GM19395 (cell line): ENCODE data around the gene ZBTB21.

Source experiments
- ATAC-seq: cut with Tn5 transposase; IDR thresholded peaks from one replicate; pipeline ENCODE4 v1.9.1; 2021; ENCODE audit warnings: mild to moderate bottlenecking, moderate library complexity; ENCODE audit not compliant: unreplicated experiment

Gene ZBTB21

DNA sequence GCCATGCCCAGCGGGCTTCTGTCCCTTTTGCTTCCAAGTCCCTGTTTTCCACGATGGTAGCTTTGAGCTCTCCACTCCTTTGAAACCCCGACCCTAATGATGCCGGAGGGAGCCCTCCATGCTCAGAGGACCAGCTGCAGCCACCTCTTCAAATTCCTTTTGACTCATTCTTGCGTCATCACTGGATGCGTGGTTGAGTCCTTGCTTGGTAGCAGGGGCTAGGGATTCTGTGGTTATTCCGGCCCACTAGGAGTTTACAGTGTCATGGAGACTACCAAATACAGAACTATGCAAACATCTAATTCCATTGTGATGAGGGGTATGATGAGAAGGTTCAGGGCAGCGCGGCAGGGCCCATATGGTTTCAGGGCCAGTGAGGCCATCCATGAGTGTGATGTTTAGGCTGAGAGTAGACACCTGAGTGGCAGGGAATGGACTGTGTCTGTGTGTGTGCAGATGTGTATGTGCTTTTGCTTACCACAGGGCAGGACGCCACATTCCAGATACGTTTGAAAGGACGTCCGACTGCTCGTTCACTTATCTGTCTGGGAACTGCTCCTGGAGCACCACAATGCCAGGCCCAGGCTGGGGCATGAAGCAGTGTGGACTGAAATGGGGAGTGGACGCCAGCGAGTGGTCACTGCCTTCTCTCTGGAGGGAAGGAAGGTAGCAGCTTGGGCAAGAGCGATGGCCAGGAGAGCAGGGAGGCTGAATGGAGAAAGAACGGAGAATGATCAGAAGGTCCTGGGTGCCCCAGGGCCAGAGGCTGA lies 30.4 kb upstream of the ZBTB21 start:
- no peak for ATAC-seq

GRCh38 chr21:42039911-42040351 lies 29.8 kb upstream of the ZBTB21 start:
- ATAC-seq = no peak

GRCh38 chr21:42039470-42039901 lies 29.3 kb upstream of the ZBTB21 start:
- no peak for ATAC-seq

DNA sequence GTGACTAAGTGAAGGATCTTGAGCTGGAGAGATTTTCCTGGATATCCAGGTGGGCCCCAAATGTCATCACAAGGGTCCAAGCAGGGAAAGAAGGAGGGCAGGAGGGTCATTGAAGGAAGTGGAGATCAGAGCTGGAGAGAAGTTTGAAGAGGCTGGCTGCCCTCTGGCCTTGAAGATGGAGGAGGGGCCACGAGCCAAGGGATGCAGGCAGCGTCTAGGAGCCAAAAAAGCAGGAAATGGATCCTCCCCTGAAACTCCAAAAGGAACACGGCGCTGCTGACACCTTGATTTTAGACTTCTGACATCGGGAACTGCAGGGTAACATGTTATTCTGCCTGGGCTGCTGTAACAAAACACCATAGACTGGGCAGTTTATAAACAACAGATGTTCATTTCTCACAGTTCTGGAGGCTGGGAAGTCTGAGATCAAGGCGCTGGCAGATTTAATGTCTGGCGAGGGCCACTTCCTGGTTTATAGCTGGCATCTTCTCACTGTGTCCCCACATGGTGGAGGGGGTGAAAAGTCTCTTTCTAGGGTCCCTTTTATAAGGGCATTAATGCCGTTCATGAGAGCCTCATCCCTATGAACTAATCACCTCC lies 28.8 kb upstream of the ZBTB21 start:
- ATAC-seq = no peak

DNA sequence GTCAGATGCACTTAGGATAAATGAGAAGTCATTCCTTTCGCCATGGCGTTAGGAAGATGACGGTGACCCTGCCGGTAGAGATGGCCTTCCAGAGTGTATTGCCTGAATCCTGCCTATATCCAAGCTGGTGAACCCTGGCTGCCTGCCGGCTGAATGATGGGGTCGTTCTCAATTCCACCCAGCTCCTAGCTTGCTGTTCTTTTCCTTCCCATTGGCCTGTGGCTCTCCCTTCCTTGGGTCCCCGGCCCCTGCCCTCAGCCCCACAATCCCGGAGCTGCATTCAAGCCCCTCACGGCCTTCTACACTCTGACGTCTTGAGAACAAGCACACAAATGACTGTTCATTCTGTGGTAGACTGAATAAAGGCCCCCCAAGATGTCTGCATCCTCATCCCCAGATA lies 28.2 kb upstream of the ZBTB21 start:
- ATAC-seq = no peak

DNA sequence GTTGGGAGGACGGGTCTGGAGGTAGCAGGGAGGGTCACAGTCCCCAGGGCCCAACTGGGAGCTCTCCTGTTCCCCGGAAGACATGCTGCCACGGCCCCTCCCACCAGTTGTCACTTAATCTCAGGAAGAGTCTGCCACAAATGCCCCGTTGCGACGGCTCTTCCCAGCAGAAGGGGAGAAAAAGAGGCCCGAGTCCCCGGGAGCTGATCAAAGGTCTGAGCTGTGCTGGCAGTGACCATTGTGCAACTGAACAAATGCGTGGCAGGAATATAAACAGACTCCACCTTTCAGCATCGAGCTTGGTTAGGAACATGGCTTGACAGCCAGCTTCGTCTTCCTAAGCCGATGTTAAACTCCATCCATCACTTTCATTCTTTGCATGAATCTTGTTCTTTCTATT lies 27.8 kb upstream of the ZBTB21 start:
- no peak for ATAC-seq

- no peak for ATAC-seq
Measured at GRCh38 chr21:42037516-42037915, 27.4 kb upstream of the ZBTB21 start.

- no peak for ATAC-seq
Measured at GRCh38 chr21:42036313-42036712, 26.2 kb upstream of the ZBTB21 start.

DNA sequence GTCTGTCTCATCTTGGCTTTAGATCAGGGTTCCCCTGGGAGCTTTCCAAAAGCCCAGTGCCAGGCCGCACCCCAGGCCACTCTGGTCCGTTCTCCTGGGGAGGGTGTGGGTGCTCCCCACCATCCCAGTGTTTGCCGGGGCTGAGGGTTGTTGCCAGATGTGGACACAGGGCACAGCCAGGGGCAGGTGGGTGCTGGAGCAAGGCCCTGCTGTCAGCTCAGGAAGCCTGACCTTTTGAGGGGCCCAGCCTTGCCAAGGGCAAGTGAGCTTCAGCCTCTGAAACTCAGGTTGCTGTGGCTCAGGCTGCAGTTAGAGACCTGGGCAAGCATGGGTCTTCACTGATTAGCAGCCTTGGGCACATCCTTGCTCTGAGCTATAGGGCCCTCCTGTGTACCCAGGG lies 22.8 kb upstream of the ZBTB21 start:
- no peak for ATAC-seq

DNA sequence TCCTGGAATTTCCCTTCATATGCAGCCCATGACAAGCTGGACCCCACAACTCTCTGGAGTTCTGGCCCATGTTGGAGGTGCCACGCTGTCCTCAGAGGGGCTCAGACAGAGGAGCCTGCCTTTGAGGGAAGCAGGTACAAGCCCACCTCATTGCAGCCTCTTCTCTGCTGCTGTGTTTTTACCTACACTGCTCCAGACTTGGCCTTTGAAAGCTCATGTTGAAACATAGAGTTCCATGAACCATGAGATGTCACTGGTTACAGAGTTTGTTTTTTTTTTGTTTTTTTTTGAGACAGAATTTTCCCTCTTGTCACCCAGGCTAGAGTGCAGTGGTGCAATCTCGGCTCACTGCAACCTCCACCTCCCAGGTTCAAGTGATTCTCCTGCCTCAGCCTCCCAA lies 22.1 kb upstream of the ZBTB21 start:
- ATAC-seq = no peak

GRCh38 chr21:42031816-42032215 lies 21.7 kb upstream of the ZBTB21 start:
- ATAC-seq = no peak

- no peak for ATAC-seq
Measured at GRCh38 chr21:42031241-42031640, 21.1 kb upstream of the ZBTB21 start.

GRCh38 chr21:42030311-42030710 lies 20.2 kb upstream of the ZBTB21 start:
- ATAC-seq = no peak

GRCh38 chr21:42028766-42029425 lies 18.7 kb upstream of the ZBTB21 start:
- no peak for ATAC-seq

DNA sequence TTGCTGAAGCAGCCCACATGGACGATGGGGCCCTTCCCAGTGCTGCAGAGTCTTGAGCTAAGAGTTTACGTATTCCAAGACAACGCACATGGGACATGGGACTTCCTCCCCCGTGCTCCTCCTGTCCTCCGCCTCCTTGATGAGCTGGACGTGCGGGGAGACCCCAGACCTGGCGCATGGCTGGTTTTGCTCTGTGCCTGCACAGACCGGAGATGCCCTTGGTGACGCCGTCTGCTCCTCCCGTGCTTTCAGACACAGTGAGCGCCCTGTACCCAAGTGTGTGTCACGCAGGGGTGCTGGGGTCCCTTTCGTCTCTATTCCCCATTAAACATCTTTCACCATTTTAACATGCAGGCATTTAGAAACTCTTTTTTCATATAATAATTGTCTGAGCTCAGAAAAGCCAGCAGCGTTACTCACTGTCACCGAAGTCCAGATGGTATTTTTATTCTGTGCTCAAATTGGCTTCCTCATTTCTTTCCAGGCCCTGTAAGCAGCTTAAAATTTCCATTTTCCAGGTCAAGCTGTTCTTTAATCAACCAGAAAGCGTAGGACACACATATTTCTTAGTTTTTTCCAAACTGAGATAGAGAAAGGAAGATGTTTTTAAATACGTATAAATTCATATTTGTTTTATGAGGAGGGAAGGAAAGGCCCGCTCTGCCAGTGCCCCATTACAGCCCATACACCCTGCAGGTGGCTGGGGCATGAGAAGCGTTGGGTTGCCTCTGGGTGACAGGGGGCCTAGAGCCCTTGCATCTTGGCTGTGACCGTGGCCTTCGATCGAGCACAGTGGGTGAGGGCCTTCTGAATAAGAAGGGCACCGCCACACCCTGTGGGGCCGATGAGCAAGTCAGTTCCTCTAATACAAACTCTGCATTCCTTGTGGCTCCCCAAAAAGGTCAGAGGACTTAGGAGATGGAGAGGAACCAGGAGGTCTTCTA lies 17.9 kb upstream of the ZBTB21 start:
- ATAC-seq = no peak

DNA sequence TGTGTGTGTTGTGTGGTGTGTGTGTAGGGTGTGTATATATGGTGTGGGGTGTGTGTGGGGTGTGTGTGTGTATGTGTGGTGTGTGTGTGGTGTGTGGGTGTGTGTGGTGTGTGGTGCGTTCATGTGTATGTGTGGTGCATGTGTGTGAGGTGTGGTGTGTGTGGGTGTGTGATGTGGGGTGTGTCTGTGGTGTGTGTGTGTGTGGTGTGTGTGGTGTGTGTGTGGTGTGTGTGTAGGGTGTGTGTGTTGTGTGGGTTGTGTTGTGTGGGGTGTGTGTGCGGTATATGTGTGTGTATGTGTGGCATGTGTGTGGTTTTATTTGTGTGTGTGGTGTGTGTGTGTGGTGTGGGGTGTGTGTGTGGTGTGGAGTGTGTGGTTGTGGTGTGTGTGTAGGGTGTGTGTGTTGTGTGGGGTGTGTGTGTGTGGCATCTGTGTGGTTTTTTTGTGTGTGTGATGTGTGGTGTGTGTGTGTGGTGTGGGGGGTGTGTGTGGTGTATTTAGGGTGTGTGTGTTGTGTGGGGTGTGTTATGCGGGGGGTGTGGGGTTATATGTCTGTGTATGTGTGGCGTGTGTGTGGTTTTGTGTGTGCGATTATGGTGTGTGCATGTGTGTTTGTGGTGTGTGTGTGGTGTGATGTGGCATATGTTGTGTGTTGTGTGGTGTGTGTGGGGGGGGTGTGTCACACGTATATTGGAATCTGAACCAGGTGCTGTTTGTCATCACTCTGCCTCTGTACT lies 17.1 kb upstream of the ZBTB21 start:
- ATAC-seq = no peak

- no peak for ATAC-seq
Measured at GRCh38 chr21:42026082-42026435, 15.9 kb upstream of the ZBTB21 start.

DNA sequence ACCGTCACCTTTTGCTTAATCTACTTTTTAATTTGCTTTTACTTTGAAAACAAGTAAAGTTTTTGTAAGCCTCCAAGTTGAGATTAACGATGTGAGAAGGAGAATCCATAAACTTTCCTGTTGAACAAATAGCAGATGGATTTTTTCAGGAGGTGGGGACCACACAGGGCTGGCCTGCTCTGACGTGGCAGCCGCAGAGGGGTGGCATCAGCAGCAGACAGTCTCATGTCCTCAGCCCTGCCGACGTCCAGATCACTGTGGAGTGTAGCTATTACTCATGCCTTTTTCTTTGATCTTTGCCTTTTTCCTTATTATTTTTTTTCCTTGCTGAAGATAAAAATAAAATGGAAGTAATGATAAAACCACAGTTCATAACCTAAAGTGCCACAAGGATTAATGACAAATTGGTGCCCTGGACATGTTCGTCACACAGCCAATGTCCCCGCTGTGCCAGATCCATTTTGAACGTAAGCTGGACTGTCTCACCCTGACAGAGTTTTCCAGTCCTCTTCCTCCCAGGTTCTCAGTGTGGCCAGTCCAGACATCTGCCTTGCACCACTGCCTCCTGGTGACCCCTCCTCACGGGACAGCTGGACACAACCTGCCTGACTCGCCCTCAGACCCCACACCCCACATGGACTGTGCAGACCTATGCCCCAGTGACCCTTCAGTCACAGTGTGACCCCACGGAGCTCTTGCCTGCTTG lies 15.4 kb upstream of the ZBTB21 start:
- ATAC-seq = no peak

DNA sequence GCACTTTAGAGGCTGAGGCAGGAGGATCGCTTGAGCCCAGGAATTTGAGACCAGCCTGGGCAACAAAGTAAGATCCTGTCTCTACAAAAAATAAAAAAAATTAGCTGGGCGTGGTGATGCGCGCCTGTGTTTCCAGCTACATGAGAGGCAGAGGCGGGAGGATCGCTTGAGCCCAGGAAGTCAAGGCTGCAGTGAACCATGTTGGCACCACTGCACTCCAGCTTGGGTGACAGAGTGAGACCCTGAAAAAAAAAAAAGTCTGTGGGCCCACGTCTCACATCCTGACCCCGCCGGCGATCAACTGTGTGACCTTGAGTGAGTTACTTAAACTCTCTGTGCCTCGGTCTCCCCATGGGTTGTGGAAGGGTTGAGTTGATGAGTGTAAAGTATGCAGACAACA lies 12.7 kb upstream of the ZBTB21 start:
- ATAC-seq = no peak

- no peak for ATAC-seq
Measured at GRCh38 chr21:42022091-42022430, 11.9 kb upstream of the ZBTB21 start.
